Skeletal muscle satellite cell (primary cell): ENCODE results near the gene NT5DC1.

ENCODE experiments used
- H3K27me3 ChIP-seq: 2 replicates; pipeline ENCODE4 v1.7.0; 2013; ENCODE audit warnings: low read length; ENCODE audit not compliant: control insufficient read depth, insufficient read depth
- H3K36me3 ChIP-seq: 2 replicates; pipeline ENCODE4 v1.7.0; 2013; ENCODE audit warnings: mild to moderate bottlenecking, control low read depth, low read length; ENCODE audit not compliant: insufficient read depth
- H3K4me1 ChIP-seq: 2 replicates; pipeline ENCODE4 v1.7.0; 2013; ENCODE audit warnings: low read length; ENCODE audit not compliant: control insufficient read depth, insufficient read depth
- H3K4me2 ChIP-seq: 2 replicates; pipeline ENCODE4 v1.7.0; 2013; ENCODE audit warnings: mild to moderate bottlenecking, low read length
- H3K4me3 ChIP-seq: 2 replicates; pipeline ENCODE4 v1.7.0; 2013; ENCODE audit warnings: low read length
- H3K9ac ChIP-seq: 2 replicates; pipeline ENCODE4 v1.7.0; 2013; ENCODE audit warnings: mild to moderate bottlenecking, low read depth, low read length, moderate library complexity
- H3K9me3 ChIP-seq: replicated peaks from 2 replicates; pipeline ENCODE4 v1.7.0; 2013; ENCODE audit warnings: mild to moderate bottlenecking, control low read depth, low read length

NT5DC1 gene

DNA sequence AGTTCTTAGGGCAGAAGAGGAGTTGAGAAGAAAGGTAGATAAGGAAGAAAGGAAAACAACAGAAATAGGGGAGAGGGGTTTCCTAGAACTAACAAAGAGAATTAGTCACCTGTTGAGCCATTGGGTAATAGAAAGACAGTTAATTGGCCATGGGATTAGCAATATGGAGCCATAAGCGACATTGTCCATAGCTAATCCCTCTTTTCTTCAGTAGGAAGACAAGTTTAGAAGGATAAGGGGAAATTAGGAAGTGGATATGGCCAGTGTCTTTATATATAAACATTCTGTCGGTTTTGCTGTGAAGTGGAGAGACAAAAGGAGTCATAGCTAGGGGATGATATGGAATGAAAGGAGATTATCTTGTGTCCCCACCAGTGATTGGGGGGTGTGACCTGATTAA, 69.2 kb downstream of the NT5DC1 start:
- Histone ChIP-seq H3K4me2 (no peak overlapping the region), H3K4me3 (no peak overlapping the region), H3K27me3 (no peaks in the 10 kb centered on the region), H3K9me3 (no peaks in the 10 kb centered on the region), H3K9ac (no peak overlapping the region), H3K4me1 (no peaks in the 10 kb centered on the region), H3K36me3 (no peaks in the 10 kb centered on the region)

DNA sequence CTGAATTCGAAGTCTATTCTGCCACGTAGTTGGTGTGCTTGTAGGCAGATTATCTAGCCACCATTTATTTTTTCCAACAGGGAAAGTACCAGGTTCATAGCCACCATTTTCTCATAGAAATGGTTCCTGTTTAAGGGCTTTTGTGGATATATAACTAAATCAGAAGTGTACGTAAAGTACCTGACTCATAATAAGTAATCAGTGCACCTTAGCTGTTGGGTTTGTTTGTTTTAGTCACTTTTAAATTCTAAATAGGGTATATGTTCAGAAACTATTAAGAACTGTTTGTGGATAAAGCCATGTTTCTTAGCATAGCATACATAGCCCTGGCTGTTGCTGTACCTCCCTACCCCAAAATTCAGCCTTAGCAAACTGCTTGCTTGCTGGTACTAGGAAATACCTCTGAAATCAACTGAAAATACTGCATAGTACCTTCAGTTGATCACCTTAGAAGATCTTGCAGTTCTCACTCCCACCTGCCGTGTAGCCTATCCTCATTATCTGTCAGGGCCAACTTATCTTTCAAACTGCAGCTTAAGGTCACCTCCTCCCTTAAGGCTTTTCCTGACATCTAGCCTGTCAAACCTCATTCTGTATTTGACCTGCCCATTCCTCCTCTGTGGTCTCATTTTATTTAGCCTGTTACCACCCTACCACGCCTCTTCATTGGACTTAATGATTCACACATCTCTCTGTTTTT, 69.9 kb downstream of the NT5DC1 start:
- no peaks in the 10 kb centered on the region for H3K4me1 ChIP-seq

GRCh38 chr6:116173928-116174327, 73.3 kb downstream of the NT5DC1 start:
- no peaks in the 10 kb centered on the region for H3K27me3 ChIP-seq
- no peaks in the 10 kb centered on the region for H3K9me3 ChIP-seq
- H3K4me1 ChIP-seq = no peaks in the 10 kb centered on the region
- no peaks in the 10 kb centered on the region for H3K36me3 ChIP-seq
- no peak overlapping the region for H3K4me3 ChIP-seq
- H3K4me2 ChIP-seq = no peak overlapping the region
- no peak overlapping the region for H3K9ac ChIP-seq

More for the DNA sequence above, 69.9 kb downstream of the NT5DC1 start:
- Histone ChIP-seq H3K27me3 (no peaks in the 10 kb centered on the region), H3K9ac (no peak overlapping the region), H3K36me3 (no peaks in the 10 kb centered on the region), H3K9me3 (no peaks in the 10 kb centered on the region), H3K4me3 (no peak overlapping the region), H3K4me2 (no peak overlapping the region)

- Histone ChIP-seq H3K9me3 (no peaks in the 10 kb centered on the region), H3K9ac (no peak overlapping the region), H3K4me2 (no peak overlapping the region), H3K4me1 (no peaks in the 10 kb centered on the region), H3K27me3 (no peaks in the 10 kb centered on the region), H3K4me3 (no peak overlapping the region), H3K36me3 (no peaks in the 10 kb centered on the region)
Measured at GRCh38 chr6:116175344-116175743, 74.7 kb downstream of the NT5DC1 start.

GRCh38 chr6:116176596-116176995, 75.9 kb downstream of the NT5DC1 start:
- no peaks in the 10 kb centered on the region for H3K36me3 ChIP-seq
- no peak overlapping the region for H3K9ac ChIP-seq
- no peak overlapping the region for H3K4me2 ChIP-seq
- H3K27me3 ChIP-seq = no peaks in the 10 kb centered on the region
- H3K4me3 ChIP-seq = no peak overlapping the region
- no peaks in the 10 kb centered on the region for H3K9me3 ChIP-seq
- no peaks in the 10 kb centered on the region for H3K4me1 ChIP-seq

DNA sequence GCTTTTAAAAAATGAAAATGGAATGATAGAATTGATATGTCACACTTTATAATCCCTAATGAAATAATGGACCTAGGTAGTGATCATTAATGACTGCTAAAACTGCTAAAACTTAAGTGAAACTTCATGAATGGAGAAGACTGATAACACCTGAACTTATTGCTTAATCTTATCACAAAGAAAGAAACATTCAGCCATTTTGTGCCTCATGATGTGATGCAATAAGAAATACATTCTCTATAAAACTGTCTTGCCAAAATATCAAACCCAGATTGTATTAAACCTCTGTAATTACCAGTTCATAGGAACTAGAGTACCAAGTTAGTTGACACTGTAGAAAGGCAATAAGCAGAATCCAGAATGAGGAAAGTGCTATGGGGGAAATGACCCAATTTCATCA, 79.7 kb downstream of the NT5DC1 start:
- Histone ChIP-seq H3K4me1 (no peaks in the 10 kb centered on the region), H3K36me3 (no peaks in the 10 kb centered on the region), H3K4me2 (no peak overlapping the region), H3K4me3 (no peak overlapping the region), H3K9me3 (no peaks in the 10 kb centered on the region), H3K27me3 (no peaks in the 10 kb centered on the region), H3K9ac (no peak overlapping the region)

DNA sequence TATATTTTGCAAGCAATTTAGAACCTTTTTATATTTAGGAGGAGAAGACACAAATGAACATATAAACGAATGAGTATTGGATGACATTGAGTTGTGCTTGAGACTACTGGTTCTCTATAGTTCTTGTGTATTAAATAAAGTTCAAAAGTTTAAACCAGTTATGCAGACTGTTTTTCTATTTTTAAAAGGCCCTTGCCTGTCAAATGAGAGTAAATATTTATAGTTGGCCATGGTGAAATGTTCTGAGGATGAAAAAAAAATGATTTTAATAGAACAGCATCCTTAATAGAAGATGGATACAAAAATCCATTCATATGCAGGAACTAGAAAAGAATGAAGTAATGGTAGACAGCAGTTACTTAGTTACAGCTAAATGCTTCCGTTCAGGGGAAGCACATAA, 88.8 kb downstream of the NT5DC1 start:
- peaks cover 8% of the 10 kb centered on the region for H3K4me1 ChIP-seq
- no peak overlapping the region for H3K4me3 ChIP-seq
- no peak overlapping the region for H3K9ac ChIP-seq
- H3K4me2 ChIP-seq = no peak overlapping the region
- H3K27me3 ChIP-seq = no peaks in the 10 kb centered on the region
- no peaks in the 10 kb centered on the region for H3K9me3 ChIP-seq
- no peaks in the 10 kb centered on the region for H3K36me3 ChIP-seq

- H3K4me1 ChIP-seq = peaks cover 8% of the 10 kb centered on the region
- no peak overlapping the region for H3K4me2 ChIP-seq
- no peaks in the 10 kb centered on the region for H3K27me3 ChIP-seq
- H3K4me3 ChIP-seq = no peak overlapping the region
- no peak overlapping the region for H3K9ac ChIP-seq
- no peaks in the 10 kb centered on the region for H3K36me3 ChIP-seq
- H3K9me3 ChIP-seq = no peaks in the 10 kb centered on the region
Measured at GRCh38 chr6:116190550-116190949, 89.9 kb downstream of the NT5DC1 start.

DNA sequence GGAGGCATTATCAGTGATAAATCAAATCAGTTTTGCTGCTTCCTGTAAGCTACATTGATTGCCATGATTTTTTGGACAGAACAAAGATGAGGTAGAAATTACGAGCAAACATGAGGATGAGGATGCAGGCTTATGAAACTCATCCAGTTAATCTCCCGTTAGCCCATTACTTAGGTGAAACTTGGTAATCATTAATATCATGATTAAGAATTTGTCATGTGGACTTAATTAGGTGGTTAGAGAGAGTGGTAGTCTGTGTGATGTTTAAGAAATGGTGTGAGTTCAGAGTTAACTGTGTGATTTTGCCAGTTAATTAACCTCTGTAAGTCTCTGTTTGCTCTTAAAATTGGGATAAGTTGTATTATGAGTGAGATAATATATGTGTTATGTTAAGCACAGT, 91.2 kb downstream of the NT5DC1 start:
- Histone ChIP-seq H3K9me3 (no peaks in the 10 kb centered on the region), H3K9ac (no peak overlapping the region), H3K4me2 (no peak overlapping the region), H3K27me3 (no peaks in the 10 kb centered on the region), H3K4me3 (no peak overlapping the region), H3K4me1 (peaks cover 8% of the 10 kb centered on the region), H3K36me3 (no peaks in the 10 kb centered on the region)

- peaks cover 8% of the 10 kb centered on the region for H3K4me1 ChIP-seq
- H3K4me3 ChIP-seq = no peak overlapping the region
- no peaks in the 10 kb centered on the region for H3K36me3 ChIP-seq
- H3K9me3 ChIP-seq = no peaks in the 10 kb centered on the region
- no peak overlapping the region for H3K4me2 ChIP-seq
- no peak overlapping the region for H3K9ac ChIP-seq
- no peaks in the 10 kb centered on the region for H3K27me3 ChIP-seq
Measured at GRCh38 chr6:116192786-116193185, 92.1 kb downstream of the NT5DC1 start.

DNA sequence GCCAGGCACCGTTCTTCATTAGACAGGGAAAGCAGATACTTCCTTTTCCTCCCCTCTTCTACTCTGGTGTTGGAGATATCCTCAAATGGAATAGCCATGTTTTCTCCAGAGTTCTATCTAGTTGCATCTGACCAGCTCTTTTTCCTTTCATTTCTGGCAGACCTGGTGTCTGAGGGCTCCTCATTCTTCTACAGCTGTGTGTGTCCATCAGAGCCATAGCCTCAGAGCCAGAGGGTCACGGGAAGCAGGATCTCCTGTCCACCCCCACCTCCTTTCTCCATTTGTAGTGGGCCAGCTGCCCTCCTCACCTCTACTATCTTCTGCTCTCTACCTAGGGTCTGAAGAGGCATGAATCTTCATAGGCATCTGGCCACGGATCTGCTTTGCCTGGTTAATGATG, 96.2 kb downstream of the NT5DC1 start:
- Histone ChIP-seq H3K4me2 (no peak overlapping the region), H3K9me3 (no peaks in the 10 kb centered on the region), H3K9ac (no peak overlapping the region), H3K4me3 (no peak overlapping the region), H3K36me3 (no peaks in the 10 kb centered on the region), H3K4me1 (no peaks in the 10 kb centered on the region), H3K27me3 (no peaks in the 10 kb centered on the region)

- H3K4me3 ChIP-seq = no peak overlapping the region
- H3K4me2 ChIP-seq = no peak overlapping the region
- H3K36me3 ChIP-seq = no peaks in the 10 kb centered on the region
- no peak overlapping the region for H3K9ac ChIP-seq
- H3K9me3 ChIP-seq = no peaks in the 10 kb centered on the region
- H3K27me3 ChIP-seq = no peaks in the 10 kb centered on the region
- no peaks in the 10 kb centered on the region for H3K4me1 ChIP-seq
Measured at GRCh38 chr6:116200619-116201249, 100.1 kb downstream of the NT5DC1 start.
